HCT116 (cell line): ENCODE measurements around the gene FCRL1. TPM values are rescaled to one million over a fixed set of nuclear protein-coding genes. Genes with fewer than 3 reads are reported as not detected.

Experiments used
- ATAC-seq: fragments of 200-7000 bp; cut with Tn5 transposase; 2 replicates; pipeline ENCODE4 v1.9.1; 2020; ENCODE audit warnings: mild to moderate bottlenecking, moderate library complexity
- BruUV-seq: library from RNA; stranded (reverse); fragments of 400-500 nt; replicated peaks from 2 replicates; lab custom pipeline; 2021; lab: Mats Ljungman, UMichigan
- CTCF ChIA-PET: fragments of 300-600 bp; sonication (Branson Sonifier 250); formaldehyde crosslinking; loops from one replicate; lab custom pipeline; 2021; ENCODE audit warnings: antibody characterized with exemption; lab: Charles Lee
- POLR2A ChIA-PET: fragments of 300-600, 350-600 bp; sonication (Branson Sonifier 250); formaldehyde crosslinking; loops from one replicate; lab custom pipeline; 2021; ENCODE audit warnings: antibody characterized with exemption; lab: Charles Lee
- RAD21 ChIA-PET, 2 experiments: fragments of 300-600 bp; sonication (Branson Sonifier 250); formaldehyde crosslinking; loops; one replicate each; lab custom pipeline; 2023; ENCODE audit warnings: low total read pairs in 2 of 2; ENCODE audit not compliant: uncharacterized antibody in 2 of 2, unreplicated experiment in 2 of 2, low non-redundant PET in 1 of 2; lab: Charles Lee
- DNase-seq: peaks from one replicate; pipeline ENCODE4 v3.0.0-alpha.2; 2010; ENCODE audit warnings: low read depth, low spot score
- H2AFZ ChIP-seq: fragments of 200-600 bp; shearing (Covaris generic), sonication (generic); 2 replicates; pipeline ENCODE4 v1.6.1; 2017; ENCODE audit warnings: low read depth, mixed run types, mixed read lengths, antibody characterized with exemption, low read length; ENCODE audit not compliant: poor library complexity, severe bottlenecking
- H3K27ac ChIP-seq: 2 replicates; pipeline ENCODE4 v1.5.1; 2012; ENCODE audit warnings: low read depth, low read length
- H3K27me3 ChIP-seq: fragments of 200-600 bp; sonication (generic); 2 replicates; pipeline ENCODE4 v1.6.1; 2016; ENCODE audit warnings: mixed run types, low read length, mixed read lengths; ENCODE audit not compliant: insufficient read depth
- H3K36me3 ChIP-seq, 2 experiments: fragments of 200-500 bp in 1 of 2; fragments of 200-600 bp in 1 of 2; sonication (Bioruptor generic) in 1 of 2; sonication (generic) in 1 of 2; 2 replicates each; pipeline versions ENCODE4 v1.5.1 to v1.6.1; 2014 to 2016; ENCODE audit warnings: low read length in 2 of 2, inconsistent platforms in 1 of 2, mixed read lengths in 1 of 2, mixed run types in 1 of 2; ENCODE audit not compliant: insufficient read depth in 2 of 2, control insufficient read depth in 1 of 2
- H3K4me1 ChIP-seq, 2 experiments: fragments of 200-600 bp in 1 of 2; sonication (generic) in 1 of 2; 2 replicates each; pipeline versions ENCODE4 v1.5.1 to v1.6.1; 2012 to 2017; ENCODE audit warnings: low read length in 2 of 2, inconsistent platforms in 1 of 2, mild to moderate bottlenecking in 1 of 2, mixed read lengths in 1 of 2, mixed run types in 1 of 2, moderate library complexity in 1 of 2; ENCODE audit not compliant: insufficient read depth in 2 of 2, control insufficient read depth in 1 of 2
- H3K4me2 ChIP-seq: fragments of 200-600 bp; sonication (generic); 2 replicates; pipeline ENCODE4 v1.6.1; 2017; ENCODE audit warnings: mixed run types, low read length, mixed read lengths
- H3K4me3 ChIP-seq, 2 experiments: fragments of 200-600 bp in 1 of 2; sonication (generic) in 1 of 2; replicated peaks in 1 of 2; 2 replicates each; pipeline ENCODE4 v1.5.1; 2011 to 2016; ENCODE audit warnings: low read length in 2 of 2, control low read depth in 1 of 2, low read depth in 1 of 2, mild to moderate bottlenecking in 1 of 2, mixed read lengths in 1 of 2, mixed run types in 1 of 2
- H3K79me2 ChIP-seq: fragments of 200-600 bp; sonication (generic); 2 replicates; pipeline ENCODE4 v1.6.1; 2017; ENCODE audit warnings: mild to moderate bottlenecking, mixed run types, low read length, moderate library complexity, mixed read lengths; ENCODE audit not compliant: insufficient read depth
- H3K9ac ChIP-seq: fragments of 200-600 bp; sonication (generic); 2 replicates; pipeline ENCODE4 v1.6.1; 2016; ENCODE audit warnings: low read length, mixed read lengths
- H3K9me2 ChIP-seq: fragments of 200-600 bp; sonication (generic), shearing (Covaris generic); 2 replicates; pipeline ENCODE4 v1.6.1; 2017; ENCODE audit warnings: mixed run types, mild to moderate bottlenecking, moderate library complexity; ENCODE audit not compliant: insufficient read depth
- H3K9me3 ChIP-seq, 2 experiments: fragments of 200-500 bp in 1 of 2; fragments of 200-600 bp in 1 of 2; sonication (Bioruptor generic) in 1 of 2; sonication (generic) in 1 of 2; 2 replicates each; pipeline ENCODE4 v1.6.1; 2014 to 2017; ENCODE audit warnings: low read length in 2 of 2, mixed read lengths in 2 of 2, inconsistent platforms in 1 of 2, low read depth in 1 of 2, mild to moderate bottlenecking in 1 of 2, mixed run types in 1 of 2, moderate library complexity in 1 of 2; ENCODE audit not compliant: control insufficient read depth in 1 of 2, insufficient read depth in 1 of 2
- H4K20me1 ChIP-seq: fragments of 200-600 bp; sonication (generic), shearing (Covaris generic); 2 replicates; pipeline ENCODE4 v1.6.1; 2017; ENCODE audit warnings: mixed run types, mild to moderate bottlenecking, moderate library complexity; ENCODE audit not compliant: insufficient read depth
- ATF3 ChIP-seq: IDR thresholded peaks from 2 replicates; pipeline ENCODE4 v1.6.1; 2012
- CEBPB ChIP-seq: IDR thresholded peaks from 2 replicates; pipeline ENCODE4 v1.6.1; 2012; ENCODE audit warnings: low read depth
- CTCF ChIP-seq, 3 experiments: fragments of 200-600 bp in 1 of 3; sonication (generic) in 1 of 3; IDR thresholded peaks in 2 of 3; conservative IDR thresholded peaks in 1 of 3; 2 replicates each; pipeline ENCODE4 v1.5.1; 2012 to 2017; ENCODE audit warnings: low read depth in 2 of 3, low read length in 2 of 3, antibody characterized with exemption in 1 of 3, borderline replicate concordance in 1 of 3, control low read depth in 1 of 3, mild to moderate bottlenecking in 1 of 3, mixed read lengths in 1 of 3, mixed run types in 1 of 3, moderate library complexity in 1 of 3; ENCODE audit not compliant: insufficient read depth in 1 of 3
- EGR1 ChIP-seq: IDR thresholded peaks from 2 replicates; pipeline ENCODE4 v1.6.1; 2012; ENCODE audit warnings: low read depth
- EZH2 ChIP-seq: fragments of 200-600 bp; sonication (generic); IDR thresholded peaks from 2 replicates; pipeline ENCODE4 v1.6.1; 2017; ENCODE audit warnings: antibody characterized with exemption, mixed run types
- EZH2phosphoT487 ChIP-seq: fragments of 200-600 bp; IDR thresholded peaks from 2 replicates; pipeline ENCODE4 v1.6.1; 2018; ENCODE audit warnings: antibody characterized with exemption, borderline replicate concordance
- MAX ChIP-seq: IDR thresholded peaks from 2 replicates; pipeline ENCODE4 v1.6.1; 2012
- RAD21 ChIP-seq: IDR thresholded peaks from 2 replicates; pipeline ENCODE4 v1.6.1; 2012; ENCODE audit warnings: low read depth, mild to moderate bottlenecking
- REST ChIP-seq: IDR thresholded peaks from 2 replicates; pipeline ENCODE4 v1.6.1; 2012; ENCODE audit warnings: low read depth
- SIN3A ChIP-seq: IDR thresholded peaks from 2 replicates; pipeline ENCODE4 v1.6.1; 2012; ENCODE audit warnings: low read depth
- YY1 ChIP-seq: IDR thresholded peaks from 2 replicates; pipeline ENCODE4 v1.6.1; 2011; ENCODE audit warnings: low read length, low read depth, moderate library complexity, mild to moderate bottlenecking; ENCODE audit not compliant: insufficient replicate concordance; ENCODE audit errors: extremely low read depth
- intact Hi-C: fragments of 100-400 bp; cut with micrococcal nuclease; formaldehyde crosslinking; loops from 2 replicates; pipeline ENCODE4 v1.10.0; 2022
- total RNA-seq: library from RNA; stranded (reverse); gene quantifications from one replicate; pipeline ENCODE4 v1.2.1, GENCODE V29; 2021; ENCODE audit not compliant: unreplicated experiment

Gene FCRL1
- total RNA-seq, 1 experiment from 2014 or later, result not detected

GRCh38 chr1:157856538-157856937 lies 36.6 kb upstream of the FCRL1 start:
- TF ChIP-seq SIN3A (no peak), EZH2phosphoT487 (no peak), MAX (no peak), CTCF (IDR thresholded peaks at IDR 0.05 in 2 of 3, conservative IDR thresholded peaks at IDR 0.05 in 1 of 3; ENCODE audit: borderline replicate concordance in 1 of 3, insufficient read depth in 1 of 3, low read depth in 2 of 3, low read length in 2 of 3) (no peak), CEBPB (no peak), EGR1 (no peak), RAD21 (no peak)
- Histone ChIP-seq H2AFZ (no peak overlapping the region), H3K4me1 (no peaks in the 10 kb centered on the region), H3K9me3 (no peaks in the 10 kb centered on the region), H3K36me3 (no peaks in the 10 kb centered on the region), H3K4me2 (no peak overlapping the region), H3K27me3 (peaks cover 18% of the 10 kb centered on the region; the same call in 1 of the 2 replicates), H3K9ac (no peak overlapping the region), H3K9me2 (no peaks in the 10 kb centered on the region), H3K4me3 (no peak overlapping the region), H3K79me2 (no peaks in the 10 kb centered on the region), H4K20me1 (no peaks in the 10 kb centered on the region), H3K27ac (no peak overlapping the region)
- intact Hi-C loops, result no loop called here
- DNase-seq, result no peak
- no TSS peak for BruUV-seq
- RAD21 ChIA-PET, result no interaction called here
- no peak for ATAC-seq
- POLR2A ChIA-PET, result no interaction called here
- CTCF ChIA-PET, result no interaction called here

GRCh38 chr1:157852476-157852875 lies 32.6 kb upstream of the FCRL1 start:
- Histone ChIP-seq H3K79me2 (no peaks in the 10 kb centered on the region), H4K20me1 (no peaks in the 10 kb centered on the region), H3K27ac (no peak overlapping the region), H3K4me1 (no peaks in the 10 kb centered on the region), H3K36me3 (no peaks in the 10 kb centered on the region), H3K4me3 (no peak overlapping the region), H2AFZ (no peak overlapping the region), H3K4me2 (no peak overlapping the region), H3K9ac (no peak overlapping the region), H3K27me3 (peaks cover 21% of the 10 kb centered on the region; the same call in 1 of the 2 replicates), H3K9me3 (no peaks in the 10 kb centered on the region), H3K9me2 (no peaks in the 10 kb centered on the region)
- ATAC-seq (no peak), DNase-seq (no peak)
- RAD21 ChIA-PET, result no interaction called here
- intact Hi-C loops, result no loop called here
- POLR2A ChIA-PET, result no interaction called here
- CTCF ChIA-PET, result no interaction called here
- no TSS peak for BruUV-seq
- TF ChIP-seq YY1 (no peak), ATF3 (no peak), EZH2 (no peak), SIN3A (no peak), REST (no peak), CEBPB (no peak)
- TF ChIP-seq, all 23 proteins: peak for 0
